WTC11 (cell line): ENCODE data around the gene SSU72. TPM values are rescaled to one million over a fixed set of nuclear protein-coding genes. Genes with fewer than 3 reads are reported as not detected.
A peak's percentile ranks its signal among the peaks of the same experiment; 100 is the strongest.

Experiments used
- ATAC-seq: fragments of 200-7000 bp; cut with Tn5 transposase; 2 replicates; pipeline ENCODE4 v1.10.0; 2021; ENCODE audit warnings: mild to moderate bottlenecking, moderate library complexity
- CTCF ChIA-PET: fragments of 300-600 bp; sonication (Branson Sonifier 250); formaldehyde crosslinking; loops from one replicate; lab custom pipeline; 2021; ENCODE audit warnings: antibody characterized with exemption; lab: Charles Lee
- POLR2A ChIA-PET: fragments of 350-600 bp; sonication (Branson Sonifier 250); formaldehyde crosslinking; loops from one replicate; lab custom pipeline; 2021; ENCODE audit warnings: antibody characterized with exemption; lab: Charles Lee
- DNase-seq: peaks from one replicate; pipeline ENCODE4 v3.0.0; 2021; ENCODE audit warnings: low spot score
- H3K27ac Mint-ChIP-seq: 2 replicates; pipeline ENCODE4 v1.8.0; 2021; ENCODE audit warnings: mixed read lengths
- H3K27me3 Mint-ChIP-seq: 2 replicates; pipeline ENCODE4 v1.8.0; 2021; ENCODE audit warnings: low read depth, mild to moderate bottlenecking, moderate library complexity, mixed read lengths
- H3K36me3 Mint-ChIP-seq: 2 replicates; pipeline ENCODE4 v1.8.0; 2021; ENCODE audit warnings: mixed read lengths
- H3K4me1 Mint-ChIP-seq: 2 replicates; pipeline ENCODE4 v1.8.0; 2022; ENCODE audit warnings: mixed read lengths
- H3K4me3 Mint-ChIP-seq: 2 replicates; pipeline ENCODE4 v1.8.0; 2021; ENCODE audit warnings: mild to moderate bottlenecking, moderate library complexity, mixed read lengths
- H3K9me3 Mint-ChIP-seq: 2 replicates; pipeline ENCODE4 v1.8.0; 2021; ENCODE audit warnings: mixed read lengths
- ATF6 ChIP-seq: sonication (generic); formaldehyde crosslinking; IDR thresholded peaks from 2 replicates; pipeline ENCODE4 v1.8.1; 2023; ENCODE audit warnings: mild to moderate bottlenecking, missing genetic modification reagents
- FOXK1 ChIP-seq: sonication (generic); formaldehyde crosslinking; IDR thresholded peaks from 2 replicates; pipeline ENCODE4 v1.8.0; 2022; ENCODE audit warnings: mild to moderate bottlenecking, moderate library complexity, missing genetic modification reagents
- FOXP4 ChIP-seq: sonication (generic); formaldehyde crosslinking; IDR thresholded peaks from 2 replicates; pipeline ENCODE4 v1.8.0; 2022; ENCODE audit warnings: mild to moderate bottlenecking, missing genetic modification reagents
- IRF2 ChIP-seq: sonication (generic); formaldehyde crosslinking; IDR thresholded peaks from 2 replicates; pipeline ENCODE4 v1.8.0; 2022; ENCODE audit warnings: low read depth, missing genetic modification reagents, borderline replicate concordance
- JAZF1 ChIP-seq: fragments of 250-450 bp; sonication (Bioruptor Pico); IDR thresholded peaks from 2 replicates; pipeline ENCODE4 v1.9.0; 2021; ENCODE audit warnings: moderate library complexity, mild to moderate bottlenecking, inconsistent platforms
- KAT7 ChIP-seq: sonication (generic); formaldehyde crosslinking; IDR thresholded peaks from 2 replicates; pipeline ENCODE4 v1.8.1; 2023; ENCODE audit warnings: missing genetic modification reagents, mild to moderate bottlenecking, borderline replicate concordance
- MXD4 ChIP-seq: fragments of 250-450 bp; sonication (Bioruptor Pico); IDR thresholded peaks from 2 replicates; pipeline ENCODE4 v1.8.0; 2021; ENCODE audit warnings: mild to moderate bottlenecking, moderate library complexity, borderline replicate concordance
- MYBL2 ChIP-seq: sonication (generic); formaldehyde crosslinking; IDR thresholded peaks from 2 replicates; pipeline ENCODE4 v1.8.1; 2023; ENCODE audit warnings: mild to moderate bottlenecking, moderate library complexity, missing genetic modification reagents
- NFATC4 ChIP-seq: fragments of 250-450 bp; sonication (Bioruptor Pico); IDR thresholded peaks from 2 replicates; pipeline ENCODE4 v1.9.0; 2021; ENCODE audit warnings: mild to moderate bottlenecking
- NFYB ChIP-seq: sonication (generic); formaldehyde crosslinking; conservative IDR thresholded peaks from 2 replicates; pipeline ENCODE4 v1.8.0; 2022; ENCODE audit warnings: low read depth, missing genetic modification reagents
- SMAD3 ChIP-seq: sonication (generic); formaldehyde crosslinking; IDR thresholded peaks from 2 replicates; pipeline ENCODE4 v1.8.0; 2022; ENCODE audit warnings: missing genetic modification reagents, mild to moderate bottlenecking, borderline replicate concordance
- STAT6 ChIP-seq: sonication (generic); formaldehyde crosslinking; conservative IDR thresholded peaks from 2 replicates; pipeline ENCODE4 v1.8.1; 2023; ENCODE audit warnings: mild to moderate bottlenecking, low read depth, missing genetic modification reagents, moderate library complexity
- ZNF121 ChIP-seq: sonication (generic); formaldehyde crosslinking; IDR thresholded peaks from 2 replicates; pipeline ENCODE4 v1.8.0; 2023; ENCODE audit warnings: missing genetic modification reagents
- ZNF219 ChIP-seq: sonication (generic); formaldehyde crosslinking; IDR thresholded peaks from 2 replicates; pipeline ENCODE4 v1.8.0; 2023; ENCODE audit warnings: missing genetic modification reagents, mild to moderate bottlenecking, borderline replicate concordance
- ZNF232 ChIP-seq: sonication (generic); formaldehyde crosslinking; IDR thresholded peaks from 2 replicates; pipeline ENCODE4 v1.8.0; 2022; ENCODE audit warnings: mild to moderate bottlenecking, missing genetic modification reagents
- ZNF396 ChIP-seq: fragments of 250-450 bp; sonication (Bioruptor Pico); IDR thresholded peaks from 2 replicates; pipeline ENCODE4 v1.8.0; 2021; ENCODE audit warnings: mild to moderate bottlenecking, moderate library complexity, borderline replicate concordance
- total RNA-seq: library from RNA; stranded (reverse); gene quantifications from 3 replicates; pipeline ENCODE4 v1.2.3, GENCODE V29; 2021
- TF ChIP-seq, protein P1 (sequence below): fragments of 200-600 bp; IDR thresholded peaks from 2 replicates; pipeline ENCODE4 v1.8.0; 2022; ENCODE audit warnings: antibody characterized with exemption
- TF ChIP-seq, protein P2 (sequence below): sonication (generic); formaldehyde crosslinking; IDR thresholded peaks from 2 replicates; pipeline ENCODE4 v1.8.1; 2023; ENCODE audit warnings: mild to moderate bottlenecking, missing genetic modification reagents
- TF ChIP-seq, protein P3 (sequence below): fragments of 250-450 bp; sonication (Bioruptor Pico); IDR thresholded peaks from 2 replicates; pipeline ENCODE4 v1.8.0; 2021; ENCODE audit warnings: mild to moderate bottlenecking
- TF ChIP-seq, protein P4 (sequence below): sonication (generic); formaldehyde crosslinking; conservative IDR thresholded peaks from 2 replicates; pipeline ENCODE4 v1.8.1; 2022; ENCODE audit warnings: mild to moderate bottlenecking, missing genetic modification reagents
- TF ChIP-seq, protein P5 (sequence below): fragments of 250-450 bp; sonication (Bioruptor Pico); IDR thresholded peaks from 2 replicates; pipeline ENCODE4 v1.9.0; 2021; ENCODE audit warnings: moderate library complexity, mild to moderate bottlenecking, inconsistent platforms, borderline replicate concordance

Gene SSU72
- total RNA-seq, 1 experiment from 2014 or later = 158 TPM

GRCh38 chr1:1552263-1552639, 22.4 kb downstream of the SSU72 start:
- ChIA-PET CTCF (interaction anchor here (0.7 to 1.4 kb wide), 2 partner anchors 16 to 77 kb away, joined by 3 read pairs; no protein-coding TSS in a partner anchor), POLR2A (no interaction called here)
- no peak overlapping the region for H3K4me3 Mint-ChIP-seq
- DNase-seq (no peak), ATAC-seq (no peak)
- H3K9me3 Mint-ChIP-seq = no peaks in the 10 kb centered on the region
- no peak for TF ChIP-seq KAT7 (CRISPR knock-in tag)
- TF ChIP-seq, protein P1, sequence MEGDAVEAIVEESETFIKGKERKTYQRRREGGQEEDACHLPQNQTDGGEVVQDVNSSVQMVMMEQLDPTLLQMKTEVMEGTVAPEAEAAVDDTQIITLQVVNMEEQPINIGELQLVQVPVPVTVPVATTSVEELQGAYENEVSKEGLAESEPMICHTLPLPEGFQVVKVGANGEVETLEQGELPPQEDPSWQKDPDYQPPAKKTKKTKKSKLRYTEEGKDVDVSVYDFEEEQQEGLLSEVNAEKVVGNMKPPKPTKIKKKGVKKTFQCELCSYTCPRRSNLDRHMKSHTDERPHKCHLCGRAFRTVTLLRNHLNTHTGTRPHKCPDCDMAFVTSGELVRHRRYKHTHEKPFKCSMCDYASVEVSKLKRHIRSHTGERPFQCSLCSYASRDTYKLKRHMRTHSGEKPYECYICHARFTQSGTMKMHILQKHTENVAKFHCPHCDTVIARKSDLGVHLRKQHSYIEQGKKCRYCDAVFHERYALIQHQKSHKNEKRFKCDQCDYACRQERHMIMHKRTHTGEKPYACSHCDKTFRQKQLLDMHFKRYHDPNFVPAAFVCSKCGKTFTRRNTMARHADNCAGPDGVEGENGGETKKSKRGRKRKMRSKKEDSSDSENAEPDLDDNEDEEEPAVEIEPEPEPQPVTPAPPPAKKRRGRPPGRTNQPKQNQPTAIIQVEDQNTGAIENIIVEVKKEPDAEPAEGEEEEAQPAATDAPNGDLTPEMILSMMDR = no peak
- no peak for TF ChIP-seq IRF2 (CRISPR knock-in tag)
- no peak for TF ChIP-seq ZNF396
- TF ChIP-seq FOXP4 (CRISPR knock-in tag) = no peak
- no peak for TF ChIP-seq NFYB (CRISPR knock-in tag)
- TF ChIP-seq, protein P2, sequence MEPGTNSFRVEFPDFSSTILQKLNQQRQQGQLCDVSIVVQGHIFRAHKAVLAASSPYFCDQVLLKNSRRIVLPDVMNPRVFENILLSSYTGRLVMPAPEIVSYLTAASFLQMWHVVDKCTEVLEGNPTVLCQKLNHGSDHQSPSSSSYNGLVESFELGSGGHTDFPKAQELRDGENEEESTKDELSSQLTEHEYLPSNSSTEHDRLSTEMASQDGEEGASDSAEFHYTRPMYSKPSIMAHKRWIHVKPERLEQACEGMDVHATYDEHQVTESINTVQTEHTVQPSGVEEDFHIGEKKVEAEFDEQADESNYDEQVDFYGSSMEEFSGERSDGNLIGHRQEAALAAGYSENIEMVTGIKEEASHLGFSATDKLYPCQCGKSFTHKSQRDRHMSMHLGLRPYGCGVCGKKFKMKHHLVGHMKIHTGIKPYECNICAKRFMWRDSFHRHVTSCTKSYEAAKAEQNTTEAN (CRISPR knock-in tag) = no peak
- TF ChIP-seq FOXK1 = no peak
- TF ChIP-seq STAT6 (CRISPR knock-in tag) = no peak
- no peak for TF ChIP-seq MYBL2
- no peak for TF ChIP-seq MXD4 (CRISPR knock-in tag)
- no peak for TF ChIP-seq ZNF121 (CRISPR knock-in tag)
- TF ChIP-seq JAZF1 (CRISPR knock-in tag) = no peak
- TF ChIP-seq, protein P3, sequence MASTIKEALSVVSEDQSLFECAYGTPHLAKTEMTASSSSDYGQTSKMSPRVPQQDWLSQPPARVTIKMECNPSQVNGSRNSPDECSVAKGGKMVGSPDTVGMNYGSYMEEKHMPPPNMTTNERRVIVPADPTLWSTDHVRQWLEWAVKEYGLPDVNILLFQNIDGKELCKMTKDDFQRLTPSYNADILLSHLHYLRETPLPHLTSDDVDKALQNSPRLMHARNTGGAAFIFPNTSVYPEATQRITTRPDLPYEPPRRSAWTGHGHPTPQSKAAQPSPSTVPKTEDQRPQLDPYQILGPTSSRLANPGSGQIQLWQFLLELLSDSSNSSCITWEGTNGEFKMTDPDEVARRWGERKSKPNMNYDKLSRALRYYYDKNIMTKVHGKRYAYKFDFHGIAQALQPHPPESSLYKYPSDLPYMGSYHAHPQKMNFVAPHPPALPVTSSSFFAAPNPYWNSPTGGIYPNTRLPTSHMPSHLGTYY (CRISPR knock-in tag) = no peak
- no peak for TF ChIP-seq ZNF232 (CRISPR knock-in tag)
- H3K27ac Mint-ChIP-seq = peak overlapping the region; percentile 32; the same call in 1 of the 2 replicates
- no peaks in the 10 kb centered on the region; the same call in 1 of the 2 replicates for H3K27me3 Mint-ChIP-seq
- H3K36me3 Mint-ChIP-seq = peaks cover 4% of the 10 kb centered on the region; the same call in 1 of the 2 replicates
- no peaks in the 10 kb centered on the region for H3K4me1 Mint-ChIP-seq

- no peak for ATAC-seq
- ChIA-PET POLR2A (interaction anchor here (0.5 to 0.6 kb wide), 2 partner anchors 52 to 87 kb away, joined by 3 to 7 read pairs; no protein-coding TSS in a partner anchor), CTCF (interaction anchor here (0.8 to 1.7 kb wide), 9 partner anchors 8 to 77 kb away, joined by 3 to 11 read pairs (median 4); no protein-coding TSS in a partner anchor)
- TF ChIP-seq, protein P4, sequence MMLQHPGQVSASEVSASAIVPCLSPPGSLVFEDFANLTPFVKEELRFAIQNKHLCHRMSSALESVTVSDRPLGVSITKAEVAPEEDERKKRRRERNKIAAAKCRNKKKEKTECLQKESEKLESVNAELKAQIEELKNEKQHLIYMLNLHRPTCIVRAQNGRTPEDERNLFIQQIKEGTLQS (CRISPR knock-in tag) = no peak
- no peak for TF ChIP-seq ZNF232 (CRISPR knock-in tag)
- TF ChIP-seq ATF6 (CRISPR knock-in tag) = no peak
- no peak for TF ChIP-seq NFATC4 (CRISPR knock-in tag)
- no peak for TF ChIP-seq ZNF219 (CRISPR knock-in tag)
- no peak for TF ChIP-seq SMAD3 (CRISPR knock-in tag)
- TF ChIP-seq, protein P5, sequence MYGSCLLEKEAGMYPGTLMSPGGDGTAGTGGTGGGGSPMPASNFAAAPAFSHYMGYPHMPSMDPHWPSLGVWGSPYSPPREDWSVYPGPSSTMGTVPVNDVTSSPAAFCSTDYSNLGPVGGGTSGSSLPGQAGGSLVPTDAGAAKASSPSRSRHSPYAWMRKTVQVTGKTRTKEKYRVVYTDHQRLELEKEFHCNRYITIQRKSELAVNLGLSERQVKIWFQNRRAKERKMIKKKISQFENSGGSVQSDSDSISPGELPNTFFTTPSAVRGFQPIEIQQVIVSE (CRISPR knock-in tag) = no peak
- Mint-ChIP-seq H3K4me3 (no peak overlapping the region), H3K27me3 (no peaks in the 10 kb centered on the region; the same call in 1 of the 2 replicates), H3K9me3 (no peaks in the 10 kb centered on the region), H3K36me3 (peaks cover 4% of the 10 kb centered on the region; the same call in 1 of the 2 replicates), H3K4me1 (no peaks in the 10 kb centered on the region), H3K27ac (peak overlapping the region; percentile 32; the same call in 1 of the 2 replicates)
- no peak for DNase-seq
Measured at GRCh38 chr1:1551524-1552262, 23.0 kb downstream of the SSU72 start.
